ENCODE results near the gene SLC44A1. TPM values are rescaled to one million over a fixed set of nuclear protein-coding genes. Genes with fewer than 3 reads are reported as not detected.
"Not testable (repeated sequence)": the region's sequence is repeated elsewhere in the genome, so short reads cannot be mapped to it uniquely, and the experiment has no call there.

Gene SLC44A1
- total RNA-seq, 1 donor from 2014 or later = 51.3 TPM

- Histone ChIP-seq H3K36me3 (ENCODE audit: control insufficient read depth, insufficient read depth, low read length) (no peaks in the 10 kb centered on the region), H3K27me3 (ENCODE audit: control insufficient read depth, insufficient read depth, low read length) (no peaks in the 10 kb centered on the region), H3K4me3 (ENCODE audit: low read depth, low read length) (no peak overlapping the region)
- DNase-seq (ENCODE audit: low read depth) (no peak), FAIRE-seq (no peak)
- TF ChIP-seq, protein P1, sequence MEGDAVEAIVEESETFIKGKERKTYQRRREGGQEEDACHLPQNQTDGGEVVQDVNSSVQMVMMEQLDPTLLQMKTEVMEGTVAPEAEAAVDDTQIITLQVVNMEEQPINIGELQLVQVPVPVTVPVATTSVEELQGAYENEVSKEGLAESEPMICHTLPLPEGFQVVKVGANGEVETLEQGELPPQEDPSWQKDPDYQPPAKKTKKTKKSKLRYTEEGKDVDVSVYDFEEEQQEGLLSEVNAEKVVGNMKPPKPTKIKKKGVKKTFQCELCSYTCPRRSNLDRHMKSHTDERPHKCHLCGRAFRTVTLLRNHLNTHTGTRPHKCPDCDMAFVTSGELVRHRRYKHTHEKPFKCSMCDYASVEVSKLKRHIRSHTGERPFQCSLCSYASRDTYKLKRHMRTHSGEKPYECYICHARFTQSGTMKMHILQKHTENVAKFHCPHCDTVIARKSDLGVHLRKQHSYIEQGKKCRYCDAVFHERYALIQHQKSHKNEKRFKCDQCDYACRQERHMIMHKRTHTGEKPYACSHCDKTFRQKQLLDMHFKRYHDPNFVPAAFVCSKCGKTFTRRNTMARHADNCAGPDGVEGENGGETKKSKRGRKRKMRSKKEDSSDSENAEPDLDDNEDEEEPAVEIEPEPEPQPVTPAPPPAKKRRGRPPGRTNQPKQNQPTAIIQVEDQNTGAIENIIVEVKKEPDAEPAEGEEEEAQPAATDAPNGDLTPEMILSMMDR (IDR thresholded peaks at IDR 0.05; ENCODE audit: insufficient read depth, low read length, severe bottlenecking) = no peak
Measured at GRCh38 chr9:105255421-105255820, 11.0 kb downstream of the SLC44A1 start.

DNA sequence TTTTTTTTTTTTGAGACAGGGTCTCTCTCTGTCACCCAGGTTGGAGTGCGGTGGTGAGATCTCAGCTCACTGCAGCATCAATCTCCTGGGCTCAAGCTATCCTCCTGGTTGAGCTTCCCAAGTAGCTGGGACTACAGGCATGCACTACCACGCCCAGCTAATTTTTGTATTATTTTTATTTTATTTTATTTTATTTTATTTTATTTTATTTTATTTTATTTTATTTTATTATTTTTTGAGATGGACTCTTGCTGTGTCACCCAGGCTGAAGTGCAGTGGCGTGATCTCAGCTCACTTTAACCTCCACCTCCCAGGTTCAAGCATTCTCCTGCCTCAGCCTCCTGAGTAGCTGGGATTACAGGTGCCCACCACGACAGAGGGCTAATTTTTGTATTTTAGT, 12.1 kb downstream of the SLC44A1 start:
- not testable (repeated sequence) for FAIRE-seq; H3K4me3 ChIP-seq (ENCODE audit: low read depth, low read length); H3K36me3 ChIP-seq (ENCODE audit: control insufficient read depth, insufficient read depth, low read length); H3K27me3 ChIP-seq (ENCODE audit: control insufficient read depth, insufficient read depth, low read length); DNase-seq (ENCODE audit: low read depth)

GRCh38 chr9:105257809-105258208, 13.4 kb downstream of the SLC44A1 start:
- DNase-seq (ENCODE audit: low read depth) = no peak
- Histone ChIP-seq H3K4me3 (ENCODE audit: low read depth, low read length) (no peak overlapping the region), H3K27me3 (ENCODE audit: control insufficient read depth, insufficient read depth, low read length) (no peaks in the 10 kb centered on the region), H3K36me3 (ENCODE audit: control insufficient read depth, insufficient read depth, low read length) (no peaks in the 10 kb centered on the region)
- FAIRE-seq = peak; percentile 62
- TF ChIP-seq, protein P1 (IDR thresholded peaks at IDR 0.05; ENCODE audit: insufficient read depth, low read length, severe bottlenecking) = no peak

- DNase-seq (ENCODE audit: low read depth) = no peak
- no peak overlapping the region for H3K4me3 ChIP-seq (ENCODE audit: low read depth, low read length)
- no peak for FAIRE-seq
- TF ChIP-seq, protein P1 (IDR thresholded peaks at IDR 0.05; ENCODE audit: insufficient read depth, low read length, severe bottlenecking) = no peak
- H3K36me3 ChIP-seq (ENCODE audit: control insufficient read depth, insufficient read depth, low read length) = no peaks in the 10 kb centered on the region
- H3K27me3 ChIP-seq (ENCODE audit: control insufficient read depth, insufficient read depth, low read length) = no peaks in the 10 kb centered on the region
Measured at GRCh38 chr9:105258225-105258737, 13.8 kb downstream of the SLC44A1 start.

GRCh38 chr9:105259274-105259673, 14.8 kb downstream of the SLC44A1 start:
- DNase-seq (ENCODE audit: low read depth) = no peak
- TF ChIP-seq, protein P1 (IDR thresholded peaks at IDR 0.05; ENCODE audit: insufficient read depth, low read length, severe bottlenecking) = no peak
- H3K27me3 ChIP-seq (ENCODE audit: control insufficient read depth, insufficient read depth, low read length) = no peaks in the 10 kb centered on the region
- no peaks in the 10 kb centered on the region for H3K36me3 ChIP-seq (ENCODE audit: control insufficient read depth, insufficient read depth, low read length)
- H3K4me3 ChIP-seq (ENCODE audit: low read depth, low read length) = no peak overlapping the region
- no peak for FAIRE-seq

GRCh38 chr9:105259731-105260612, 15.5 kb downstream of the SLC44A1 start:
- TF ChIP-seq, protein P1 (IDR thresholded peaks at IDR 0.05; ENCODE audit: insufficient read depth, low read length, severe bottlenecking) = no peak
- no peaks in the 10 kb centered on the region for H3K27me3 ChIP-seq (ENCODE audit: control insufficient read depth, insufficient read depth, low read length)
- FAIRE-seq = no peak
- DNase-seq (ENCODE audit: low read depth) = no peak
- H3K4me3 ChIP-seq (ENCODE audit: low read depth, low read length) = no peak overlapping the region
- H3K36me3 ChIP-seq (ENCODE audit: control insufficient read depth, insufficient read depth, low read length) = no peaks in the 10 kb centered on the region

All from bronchial epithelial cell (primary cell).